Suprapubic skin (tissue), 4 donors: ENCODE data around the gene CLIC4. TPM values are rescaled to one million over a fixed set of nuclear protein-coding genes. Genes with fewer than 3 reads are reported as not detected.
A peak's percentile ranks its signal among the peaks of the same experiment; 100 is the strongest.

ENCODE experiments used
- DNase-seq, 2 donors: peaks; one replicate each; pipeline ENCODE4 v3.0.0-alpha.2; 2019; ENCODE audit warnings: low spot score in 2 of 2
- H3K27ac ChIP-seq: fragments of 200-600 bp; sonication (generic); one replicate; pipeline ENCODE4 v1.5.1; 2019
- H3K27me3 ChIP-seq: fragments of 200-600 bp; sonication (generic); one replicate; pipeline ENCODE4 v1.5.1; 2019
- H3K36me3 ChIP-seq: fragments of 200-600 bp; sonication (generic); one replicate; pipeline ENCODE4 v1.5.1; 2019
- H3K4me1 ChIP-seq: fragments of 200-600 bp; sonication (generic); one replicate; pipeline ENCODE4 v1.5.1; 2019
- H3K4me3 ChIP-seq: fragments of 200-600 bp; sonication (generic); one replicate; pipeline ENCODE4 v1.5.1; 2019; ENCODE audit warnings: mild to moderate bottlenecking
- H3K9me3 ChIP-seq: fragments of 200-600 bp; sonication (generic); one replicate; pipeline ENCODE4 v1.5.1; 2019
- EP300 ChIP-seq: sonication (generic); formaldehyde crosslinking; IDR thresholded peaks from one replicate; pipeline ENCODE4 v1.6.1; 2017; ENCODE audit warnings: antibody characterized with exemption
- POLR2A ChIP-seq, 2 donors: fragments of 450-650 bp; IDR thresholded peaks; one replicate each; pipeline ENCODE4 v1.6.1; 2017; ENCODE audit warnings: antibody characterized with exemption in 2 of 2, mild to moderate bottlenecking in 2 of 2, moderate library complexity in 2 of 2
- POLR2AphosphoS5 ChIP-seq, 3 donors: sonication (generic); formaldehyde crosslinking; IDR thresholded peaks; one replicate each; pipeline ENCODE4 v1.6.1; 2017; ENCODE audit warnings: antibody characterized with exemption in 3 of 3
- WGBS: methylation state at CpG from one replicate; pipeline ENCODE4 v1.1.5; 2018; 5-methylcytosine and 5-hydroxymethylcytosine counted together
- total RNA-seq, 4 donors: library from RNA; depleted of rRNA; stranded (reverse); fragments of >200 nt; gene quantifications; one replicate each; pipeline ENCODE4 v1.1.0, GENCODE V29; 2016
- TF ChIP-seq, protein P1 (sequence below), 2 donors: fragments of 200-600 bp in 1 of 2; fragments of 450-650 bp in 1 of 2; sonication (generic) in 1 of 2; IDR thresholded peaks; one replicate each; pipeline ENCODE4 v1.5.1; 2016 to 2019; ENCODE audit warnings: antibody characterized with exemption in 2 of 2, mild to moderate bottlenecking in 1 of 2, moderate library complexity in 1 of 2

Gene CLIC4
- total RNA-seq, 4 donors from 2014 or later, result 50.1 to 76.3 (median 71.4) TPM

DNA sequence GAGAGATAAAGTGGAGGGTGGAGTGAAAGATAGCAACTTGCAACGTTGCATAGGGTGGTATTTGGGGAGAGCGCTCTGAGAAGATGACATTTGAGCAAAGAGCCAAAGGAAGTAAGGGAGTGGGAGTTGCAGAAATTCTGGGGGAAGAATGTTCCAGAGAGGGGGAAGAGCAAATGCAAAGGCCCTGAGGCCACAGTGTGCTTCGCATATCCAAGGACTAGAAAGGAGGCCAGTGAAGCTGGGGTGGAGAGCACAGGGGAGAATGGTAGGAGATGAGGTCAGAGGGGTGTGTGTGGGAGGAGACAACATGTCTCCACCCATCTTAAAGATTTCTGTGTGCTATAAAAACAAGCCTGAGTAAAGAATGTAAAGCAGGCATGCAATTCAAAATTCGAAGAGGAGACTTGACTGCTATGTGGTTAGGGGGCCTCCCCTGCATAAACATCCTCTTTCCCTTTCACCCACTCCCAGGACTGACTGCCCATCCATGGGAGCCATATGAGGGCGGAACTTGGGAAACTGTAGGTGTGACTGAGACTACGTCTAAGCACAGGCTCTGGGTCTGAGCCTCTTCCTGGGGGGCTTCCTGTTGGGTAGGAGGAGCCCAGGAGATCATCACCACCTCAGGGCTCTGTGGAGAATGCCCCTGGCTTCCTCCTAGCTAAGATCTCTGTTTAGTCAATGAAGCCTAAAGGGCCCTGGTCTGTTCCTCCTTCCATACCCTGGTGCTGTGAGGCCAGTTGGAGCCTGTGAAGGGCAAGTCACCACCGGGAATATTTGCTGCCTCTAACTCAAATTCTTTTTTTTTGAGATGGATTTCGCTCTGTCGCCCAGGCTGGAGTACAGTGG lies 2.9 kb upstream of the CLIC4 start:
- H3K4me1 ChIP-seq, result peaks cover 30% of the 10 kb centered on the region
- no peak overlapping the region for H3K4me3 ChIP-seq
- no peaks in the 10 kb centered on the region for H3K27me3 ChIP-seq
- H3K9me3 ChIP-seq, result no peaks in the 10 kb centered on the region
- DNase-seq, result peak in 1 of 2 donors; percentile 69
- no peaks in the 10 kb centered on the region for H3K36me3 ChIP-seq
- 61% methylated on average over 9 of the region's 9 CpGs for WGBS
- H3K27ac ChIP-seq, result no peak overlapping the region
- TF ChIP-seq, protein P1, sequence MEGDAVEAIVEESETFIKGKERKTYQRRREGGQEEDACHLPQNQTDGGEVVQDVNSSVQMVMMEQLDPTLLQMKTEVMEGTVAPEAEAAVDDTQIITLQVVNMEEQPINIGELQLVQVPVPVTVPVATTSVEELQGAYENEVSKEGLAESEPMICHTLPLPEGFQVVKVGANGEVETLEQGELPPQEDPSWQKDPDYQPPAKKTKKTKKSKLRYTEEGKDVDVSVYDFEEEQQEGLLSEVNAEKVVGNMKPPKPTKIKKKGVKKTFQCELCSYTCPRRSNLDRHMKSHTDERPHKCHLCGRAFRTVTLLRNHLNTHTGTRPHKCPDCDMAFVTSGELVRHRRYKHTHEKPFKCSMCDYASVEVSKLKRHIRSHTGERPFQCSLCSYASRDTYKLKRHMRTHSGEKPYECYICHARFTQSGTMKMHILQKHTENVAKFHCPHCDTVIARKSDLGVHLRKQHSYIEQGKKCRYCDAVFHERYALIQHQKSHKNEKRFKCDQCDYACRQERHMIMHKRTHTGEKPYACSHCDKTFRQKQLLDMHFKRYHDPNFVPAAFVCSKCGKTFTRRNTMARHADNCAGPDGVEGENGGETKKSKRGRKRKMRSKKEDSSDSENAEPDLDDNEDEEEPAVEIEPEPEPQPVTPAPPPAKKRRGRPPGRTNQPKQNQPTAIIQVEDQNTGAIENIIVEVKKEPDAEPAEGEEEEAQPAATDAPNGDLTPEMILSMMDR (IDR thresholded peaks at IDR 0.05), result no peak
- TF ChIP-seq POLR2A (IDR thresholded peaks at IDR 0.05) (no peak), POLR2AphosphoS5 (IDR thresholded peaks at IDR 0.05) (no peak), EP300 (no peak)

DNA sequence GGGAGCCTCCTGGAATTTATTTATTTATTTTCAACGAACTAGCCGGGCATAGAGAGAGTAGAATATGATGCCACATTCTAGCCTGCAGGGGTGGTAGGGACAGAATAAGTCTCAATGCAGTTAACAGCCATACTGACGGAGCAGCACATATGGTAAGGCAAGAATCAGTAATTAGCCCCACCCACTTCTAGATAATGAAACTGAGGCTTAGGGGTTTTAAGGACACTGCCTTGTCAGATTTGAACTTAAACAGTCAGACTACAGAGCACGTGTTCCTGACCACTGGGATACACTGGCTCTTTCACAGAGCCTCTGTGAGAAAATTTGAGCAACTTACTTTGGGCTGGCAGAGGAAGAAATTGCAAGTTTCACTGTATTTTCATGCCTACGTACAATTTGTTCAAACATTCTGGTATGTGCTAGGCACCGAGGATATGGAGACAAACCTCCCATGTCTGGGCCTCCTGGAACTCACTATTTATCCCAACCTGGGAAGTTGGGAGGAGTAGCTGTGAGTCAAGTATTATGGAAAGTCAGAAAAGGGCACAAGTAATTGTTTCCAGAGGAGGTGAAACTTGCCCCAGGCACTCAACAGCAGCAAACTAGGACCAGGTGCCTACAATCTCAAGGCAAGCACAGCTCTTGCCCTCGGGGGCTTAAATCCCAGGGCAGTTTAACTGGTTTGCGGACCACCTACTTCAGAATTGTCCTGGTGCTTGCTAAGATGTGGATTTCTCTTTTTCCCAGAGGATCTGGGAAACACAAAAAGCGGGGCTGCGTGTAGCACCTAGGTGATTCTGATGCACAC lies 1.6 kb upstream of the CLIC4 start:
- 53% methylated on average over 10 of the region's 10 CpGs for WGBS
- peak overlapping the region; percentile 98 for H3K27ac ChIP-seq
- peaks cover 34% of the 10 kb centered on the region for H3K4me1 ChIP-seq
- H3K9me3 ChIP-seq, result no peaks in the 10 kb centered on the region
- DNase-seq, result peak in 1 of 2 donors; percentile 65
- no peak overlapping the region for H3K4me3 ChIP-seq
- TF ChIP-seq EP300, result no peak
- no peak for TF ChIP-seq POLR2AphosphoS5 (IDR thresholded peaks at IDR 0.05)
- TF ChIP-seq, protein P1 (IDR thresholded peaks at IDR 0.05), result no peak
- no peak for TF ChIP-seq POLR2A (IDR thresholded peaks at IDR 0.05)
- H3K27me3 ChIP-seq, result no peaks in the 10 kb centered on the region
- H3K36me3 ChIP-seq, result no peaks in the 10 kb centered on the region

DNA sequence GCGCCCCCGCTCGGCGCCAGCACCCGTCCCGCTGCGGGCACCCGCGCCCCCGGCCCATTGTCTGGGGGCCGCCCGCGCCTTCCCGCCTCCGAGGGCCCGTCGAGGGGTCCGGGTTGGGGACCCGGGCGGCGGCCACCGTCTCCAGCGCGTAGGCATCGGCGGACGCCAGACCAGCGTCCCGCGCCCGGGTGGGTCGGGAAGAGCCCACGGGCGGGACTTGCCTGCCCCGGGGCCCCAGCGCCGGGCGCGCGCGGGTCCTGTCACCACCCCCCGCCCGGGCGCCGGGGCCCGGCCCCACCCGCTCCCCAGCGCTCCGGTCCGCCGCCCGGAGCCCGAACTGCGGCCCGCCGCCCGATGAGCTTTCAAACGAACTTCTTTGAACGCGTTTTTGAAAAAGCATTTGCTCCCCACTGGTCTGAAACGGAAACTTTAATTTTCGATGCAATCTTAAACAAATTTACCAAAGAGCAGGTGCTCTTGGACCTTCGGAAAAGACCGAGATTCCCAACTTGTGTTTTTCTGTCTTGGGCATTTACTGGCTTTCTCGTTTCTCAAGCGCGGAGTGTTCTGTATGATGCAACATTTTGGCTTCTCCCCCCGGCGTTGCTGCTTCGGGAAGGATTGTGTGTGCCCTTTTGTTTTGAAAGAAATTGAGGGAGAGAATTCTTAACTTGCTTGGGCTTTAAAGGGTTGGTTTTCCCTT lies 615 bp downstream of the CLIC4 start:
- H3K36me3 ChIP-seq, result no peaks in the 10 kb centered on the region
- H3K27ac ChIP-seq, result peak overlapping the region; percentile 98
- under 1% methylated on average over 22 of the region's 70 CpGs for WGBS
- peak; percentile 84 to 88 for DNase-seq
- H3K9me3 ChIP-seq, result no peaks in the 10 kb centered on the region
- peak overlapping the region; percentile 100 for H3K4me3 ChIP-seq
- H3K27me3 ChIP-seq, result no peaks in the 10 kb centered on the region
- TF ChIP-seq POLR2A (IDR thresholded peaks at IDR 0.05), result no peak
- peak in 2 of 3 donors; percentile 39 to 40 for TF ChIP-seq POLR2AphosphoS5 (IDR thresholded peaks at IDR 0.05)
- peaks cover 48% of the 10 kb centered on the region for H3K4me1 ChIP-seq

GRCh38 chr1:24748191-24749121 lies 3.2 kb downstream of the CLIC4 start:
- Histone ChIP-seq H3K27me3 (no peaks in the 10 kb centered on the region), H3K36me3 (no peaks in the 10 kb centered on the region), H3K27ac (no peak overlapping the region), H3K4me3 (peak overlapping the region; percentile 100), H3K9me3 (no peaks in the 10 kb centered on the region), H3K4me1 (peaks cover 46% of the 10 kb centered on the region)
- no peak for TF ChIP-seq EP300
- DNase-seq, result no peak
- WGBS, result 72% methylated on average over 14 of the region's 14 CpGs

GRCh38 chr1:24749252-24749651 lies 4.0 kb downstream of the CLIC4 start:
- Histone ChIP-seq H3K4me3 (no peak overlapping the region), H3K27ac (no peak overlapping the region), H3K4me1 (peaks cover 43% of the 10 kb centered on the region), H3K9me3 (no peaks in the 10 kb centered on the region), H3K27me3 (no peaks in the 10 kb centered on the region), H3K36me3 (no peaks in the 10 kb centered on the region)
- no peak for DNase-seq
- TF ChIP-seq EP300, result no peak
- no peak for TF ChIP-seq POLR2A (IDR thresholded peaks at IDR 0.05)
- TF ChIP-seq POLR2AphosphoS5 (IDR thresholded peaks at IDR 0.05), result no peak
- TF ChIP-seq, protein P1 (IDR thresholded peaks at IDR 0.05), result no peak
- WGBS, result 77% methylated on average over 1 of the region's 1 CpG
